A673 (cell line): ENCODE results near the gene MAP3K10. TPM values are rescaled to one million over a fixed set of nuclear protein-coding genes. Genes with fewer than 3 reads are reported as not detected.

Experiments
- BruUV-seq: library from RNA; stranded (reverse); fragments of 400-500 nt; replicated peaks from 2 replicates; lab custom pipeline; 2021; lab: Mats Ljungman, UMichigan
- CTCF ChIA-PET: fragments of 300-600 bp; sonication (Branson Sonifier 250); formaldehyde crosslinking; loops from one replicate; lab custom pipeline; 2022; ENCODE audit warnings: antibody characterized with exemption; lab: Charles Lee
- POLR2A ChIA-PET: fragments of 300-600 bp; sonication (Branson Sonifier 250); formaldehyde crosslinking; loops from one replicate; lab custom pipeline; 2022; ENCODE audit warnings: antibody characterized with exemption; ENCODE audit not compliant: low non-redundant PET; lab: Charles Lee
- DNase-seq: peaks from one replicate; pipeline ENCODE4 v3.0.0-alpha.2; 2015; ENCODE audit warnings: low spot score
- H3K27ac ChIP-seq: fragments of 200-600 bp; sonication (generic); 2 replicates; pipeline ENCODE4 v1.5.1; 2016; ENCODE audit warnings: mixed run types, low read depth, mild to moderate bottlenecking, mixed read lengths, antibody characterized with exemption, low read length; ENCODE audit not compliant: poor library complexity, severe bottlenecking
- H3K27me3 ChIP-seq: fragments of 200-600 bp; sonication (generic); replicated peaks from 2 replicates; pipeline ENCODE4 v1.6.1; 2017; ENCODE audit warnings: mixed run types, low read depth, mild to moderate bottlenecking, mixed read lengths, antibody characterized with exemption, low read length; ENCODE audit not compliant: insufficient read depth, poor library complexity
- H3K36me3 ChIP-seq: fragments of 200-600 bp; sonication (generic); 2 replicates; pipeline ENCODE4 v1.6.1; 2016; ENCODE audit warnings: mixed run types, mild to moderate bottlenecking, mixed read lengths, antibody characterized with exemption, low read length; ENCODE audit not compliant: insufficient read depth, poor library complexity, severe bottlenecking
- H3K4me1 ChIP-seq: fragments of 200-600 bp; sonication (generic); 2 replicates; pipeline ENCODE4 v1.6.1; 2017; ENCODE audit warnings: mixed run types, mild to moderate bottlenecking, mixed read lengths, antibody characterized with exemption, low read length; ENCODE audit not compliant: insufficient read depth, poor library complexity, severe bottlenecking
- H3K4me3 ChIP-seq: fragments of 200-600 bp; sonication (generic); 2 replicates; pipeline ENCODE4 v1.5.1; 2016; ENCODE audit warnings: low read depth, mixed run types, mild to moderate bottlenecking, mixed read lengths, low read length; ENCODE audit not compliant: poor library complexity, severe bottlenecking
- H3K9me3 ChIP-seq: fragments of 200-600 bp; sonication (generic); 2 replicates; pipeline ENCODE4 v1.6.1; 2016; ENCODE audit warnings: mixed run types, low read depth, mild to moderate bottlenecking, mixed read lengths, antibody characterized with exemption, low read length; ENCODE audit not compliant: poor library complexity, severe bottlenecking
- CTCF ChIP-seq: fragments of 300-800, 200-600 bp; sonication (generic); conservative IDR thresholded peaks from 2 replicates; pipeline ENCODE4 v1.5.1; 2017; ENCODE audit warnings: low read depth, mild to moderate bottlenecking, antibody characterized with exemption, low read length, moderate library complexity, mixed read lengths
- EZH2 ChIP-seq: fragments of 200-600 bp; sonication (generic); IDR thresholded peaks from 2 replicates; pipeline ENCODE4 v1.6.1; 2017; ENCODE audit warnings: borderline replicate concordance, low read depth, mild to moderate bottlenecking, mixed read lengths, antibody characterized with exemption, low read length; ENCODE audit not compliant: poor library complexity, severe bottlenecking
- intact Hi-C: fragments of 100-400 bp; cut with micrococcal nuclease; formaldehyde crosslinking; loops from one replicate; pipeline ENCODE4 v1.10.0; 2022; ENCODE audit not compliant: unreplicated experiment
- total RNA-seq: library from RNA; stranded (reverse); gene quantifications from 2 replicates; pipeline ENCODE4 v1.2.3, GENCODE V29; 2021

Gene MAP3K10
- total RNA-seq, 1 experiment from 2014 or later, result 17.8 TPM

DNA sequence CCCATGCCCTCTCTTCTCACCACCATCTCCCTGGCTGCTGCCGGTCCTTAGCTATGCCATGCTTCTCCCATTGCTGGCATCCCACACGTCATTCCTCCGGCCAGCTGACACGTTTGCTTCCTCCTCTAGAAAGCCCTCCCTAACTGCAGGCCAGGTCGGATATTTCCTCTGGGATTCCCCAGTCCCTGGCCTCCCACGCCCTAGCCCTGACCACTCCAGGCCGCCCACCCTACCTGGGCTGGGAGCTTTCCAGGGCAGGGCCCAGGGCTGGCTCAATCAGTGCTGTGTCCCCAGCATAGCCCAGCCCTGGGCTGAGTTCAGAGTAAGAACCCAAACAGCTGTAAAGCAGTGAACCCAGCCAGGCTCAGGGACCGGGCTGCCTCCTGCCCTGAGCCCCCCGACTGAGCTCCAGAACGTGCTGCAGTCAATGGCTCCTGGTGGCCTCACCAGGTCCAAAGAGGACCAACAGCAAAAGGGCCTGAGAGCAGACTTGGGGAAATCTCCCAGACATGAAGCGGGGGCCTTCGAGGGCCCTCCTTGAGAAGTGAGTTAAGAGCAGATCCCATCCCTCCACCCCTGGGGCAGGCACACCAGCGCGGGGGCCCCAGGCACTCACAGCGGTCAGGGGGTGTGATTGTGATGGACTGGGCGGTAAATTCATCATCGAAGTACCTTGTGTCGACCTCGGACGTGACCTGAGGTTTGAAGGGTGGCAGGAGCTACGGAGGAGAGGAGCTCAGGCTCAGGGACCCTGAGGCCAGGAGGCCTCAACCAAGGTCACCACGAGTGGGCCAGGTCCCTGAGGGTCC lies 43.4 kb downstream of the MAP3K10 start:
- ChIA-PET POLR2A (no interaction called here), CTCF (no interaction called here)
- DNase-seq, result no peak
- no peaks in the 10 kb centered on the region for H3K27me3 ChIP-seq
- H3K4me3 ChIP-seq, result no peak overlapping the region
- H3K27ac ChIP-seq, result no peak overlapping the region
- no peak for TF ChIP-seq CTCF
- TF ChIP-seq EZH2, result no peak
- peaks cover 32% of the 10 kb centered on the region for H3K36me3 ChIP-seq
- H3K4me1 ChIP-seq, result peaks cover 7% of the 10 kb centered on the region
- no TSS peak for BruUV-seq
- intact Hi-C loops, result no loop called here
- no peaks in the 10 kb centered on the region for H3K9me3 ChIP-seq

GRCh38 chr19:40235238-40236025 lies 44.2 kb downstream of the MAP3K10 start:
- Histone ChIP-seq H3K9me3 (no peaks in the 10 kb centered on the region), H3K27ac (no peak overlapping the region), H3K4me3 (no peak overlapping the region), H3K36me3 (peaks cover 35% of the 10 kb centered on the region), H3K4me1 (peaks cover 3% of the 10 kb centered on the region), H3K27me3 (no peaks in the 10 kb centered on the region)
- DNase-seq, result no peak
- BruUV-seq, result no TSS peak
- ChIA-PET CTCF (no interaction called here), POLR2A (no interaction called here)
- intact Hi-C loops, result no loop called here
- TF ChIP-seq EZH2, result no peak
- peak; percentile 36 for TF ChIP-seq CTCF

GRCh38 chr19:40236026-40236355 lies 44.8 kb downstream of the MAP3K10 start:
- H3K27ac ChIP-seq, result no peak overlapping the region
- no TSS peak for BruUV-seq
- POLR2A ChIA-PET, result no interaction called here
- no peak overlapping the region for H3K4me3 ChIP-seq
- no peaks in the 10 kb centered on the region for H3K27me3 ChIP-seq
- no peaks in the 10 kb centered on the region for H3K4me1 ChIP-seq
- no peak; the same call in 1 of the 2 replicates for TF ChIP-seq CTCF
- TF ChIP-seq EZH2, result no peak
- intact Hi-C loops, result no loop called here
- no peak for DNase-seq
- H3K36me3 ChIP-seq, result peaks cover 35% of the 10 kb centered on the region
- CTCF ChIA-PET, result no interaction called here
- no peaks in the 10 kb centered on the region for H3K9me3 ChIP-seq
